K562 treated with DMSO at 1 percent for 12 hours (cell line): ENCODE results near the gene RNU5B-1. TPM values are rescaled to one million over a fixed set of nuclear protein-coding genes. Genes with fewer than 3 reads are reported as not detected.

ENCODE experiments used
- total RNA-seq: library from RNA; unstranded; fragments of 300-600 nt; gene quantifications from 2 replicates; pipeline ENCODE4 v1.2.3, GENCODE V29; 2022; ENCODE audit not compliant: insufficient read depth

The RNU5B-1 gene
- total RNA-seq = not detected in 2 replicates

DNA sequence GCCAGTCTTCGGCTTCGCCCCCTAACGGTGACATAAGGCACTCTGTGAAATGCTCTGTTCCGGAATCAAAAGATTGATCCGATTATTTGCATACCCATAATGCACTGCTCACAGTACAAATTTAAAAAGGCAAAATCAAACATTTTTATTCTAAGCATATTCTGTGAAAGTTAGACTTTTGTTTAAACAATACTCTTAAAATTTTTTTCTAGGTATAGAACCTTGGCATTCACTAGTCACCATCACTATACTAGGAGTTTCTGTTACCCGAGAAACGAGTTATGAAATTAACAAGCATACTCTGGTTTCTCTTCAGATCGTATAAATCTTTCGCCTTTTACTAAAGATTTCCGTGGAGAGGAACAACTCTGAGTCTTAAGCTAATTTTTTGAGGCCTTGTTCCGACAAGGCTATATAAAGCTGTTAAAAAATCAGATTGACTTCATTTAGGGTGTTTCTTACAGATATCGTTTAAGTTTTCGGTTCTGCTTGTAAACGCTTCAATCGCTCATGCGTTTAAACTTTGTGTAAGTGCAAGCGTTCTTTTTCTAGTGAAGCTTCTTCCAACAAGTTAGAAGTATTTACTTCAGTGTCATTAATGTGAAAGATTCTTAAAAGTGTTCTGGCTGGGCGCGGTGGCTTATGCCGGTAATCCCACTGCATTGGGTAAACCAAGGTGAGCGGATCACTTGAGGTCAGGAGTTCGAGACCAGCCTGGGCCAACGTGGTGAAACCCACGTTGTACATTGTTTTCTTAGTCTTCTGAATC, at the start of gene RNU5B-1:
Gene RNU5B-1, plus strand, starts transcription at position 297 of the 769 bp plus-strand sequence.

DNA sequence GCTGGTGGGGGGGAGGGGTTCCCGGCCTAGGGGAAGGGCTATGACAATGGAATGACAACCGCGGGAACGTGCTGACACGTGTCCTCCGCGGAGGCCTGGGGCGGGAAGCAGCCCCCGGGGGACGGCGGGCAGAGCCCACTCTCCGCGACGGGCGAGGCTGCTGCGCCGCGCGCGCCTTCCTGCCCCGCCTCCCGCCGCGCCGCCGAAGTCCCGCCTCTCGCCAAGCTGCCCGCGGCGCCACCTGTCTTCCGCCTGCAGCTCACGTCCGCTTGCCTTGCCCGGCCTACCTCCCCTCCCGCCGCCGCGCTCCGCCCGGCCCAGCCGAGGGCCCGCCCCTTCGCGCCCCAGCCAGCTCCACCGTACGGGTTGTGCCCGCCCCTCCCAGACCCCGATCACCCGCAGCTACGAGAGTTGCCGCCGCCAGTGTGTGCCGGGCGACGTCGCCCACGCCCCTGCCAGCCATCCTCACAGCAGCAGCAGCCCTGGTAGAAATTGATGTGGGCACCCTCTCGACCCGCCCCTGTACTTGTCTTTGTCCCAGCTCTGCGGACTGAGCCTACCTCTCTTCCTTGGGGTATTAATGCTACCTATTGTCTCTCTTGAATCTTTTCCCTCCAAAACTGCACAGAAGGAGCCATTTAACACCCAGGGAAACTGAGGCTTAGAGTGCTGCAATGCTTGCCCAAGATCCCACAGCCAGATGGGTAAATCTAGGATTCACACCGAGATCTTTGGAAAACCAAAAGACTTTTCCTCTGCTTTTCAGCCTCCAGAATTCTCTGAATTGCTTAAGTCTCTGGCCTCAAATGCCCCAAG, 17.6 kb upstream of the RNU5B-1 start, which contains the start of gene PARP16:
Gene PARP16, minus strand, starts transcription at position 180 of the 816 bp plus-strand sequence. CDS start 457 bp downstream, outside the sequence.

Other genes starting within 250 kb of the RNU5B-1 start
- not detected in 2 replicates for gene RASL12, start 236.7 kb upstream of the RNU5B-1 start, total RNA-seq
- gene KBTBD13, start 227.9 kb upstream of the RNU5B-1 start, total RNA-seq = not detected in 2 replicates
- 0.81 and 1.6 TPM in 2 replicates for gene UBAP1L, start 189.5 kb upstream of the RNU5B-1 start, total RNA-seq
- 24.1 and 42.2 TPM in 2 replicates for gene PDCD7, start 170.9 kb upstream of the RNU5B-1 start, total RNA-seq
- 13.3 and 43.4 TPM in 2 replicates for gene CLPX, start 119.3 kb upstream of the RNU5B-1 start, total RNA-seq
- not detected in 2 replicates for gene CILP, start 93.2 kb upstream of the RNU5B-1 start, total RNA-seq
- gene PARP16, start 17.8 kb upstream of the RNU5B-1 start, total RNA-seq = 11.2 and 21.3 TPM in 2 replicates
- not detected in 2 replicates for gene RNU5A-1, start 8.6 kb upstream of the RNU5B-1 start, total RNA-seq
- not detected in 2 replicates for gene IGDCC3, start 73.3 kb downstream of the RNU5B-1 start, total RNA-seq
- not detected in 2 replicates for gene IGDCC4, start 118.3 kb downstream of the RNU5B-1 start, total RNA-seq
- gene DPP8, start 213.0 kb downstream of the RNU5B-1 start, total RNA-seq = 8.0 and 18.7 TPM in 2 replicates
- gene HACD3, start 225.8 kb downstream of the RNU5B-1 start, total RNA-seq = 26.2 and 52.7 TPM in 2 replicates